Measurements from ENCODE around the gene DNAAF3. TPM values are rescaled to one million over a fixed set of nuclear protein-coding genes. Genes with fewer than 3 reads are reported as not detected.

Gene DNAAF3
- total RNA-seq, 1 donor from 2014 or later = 12.8 TPM

DNA sequence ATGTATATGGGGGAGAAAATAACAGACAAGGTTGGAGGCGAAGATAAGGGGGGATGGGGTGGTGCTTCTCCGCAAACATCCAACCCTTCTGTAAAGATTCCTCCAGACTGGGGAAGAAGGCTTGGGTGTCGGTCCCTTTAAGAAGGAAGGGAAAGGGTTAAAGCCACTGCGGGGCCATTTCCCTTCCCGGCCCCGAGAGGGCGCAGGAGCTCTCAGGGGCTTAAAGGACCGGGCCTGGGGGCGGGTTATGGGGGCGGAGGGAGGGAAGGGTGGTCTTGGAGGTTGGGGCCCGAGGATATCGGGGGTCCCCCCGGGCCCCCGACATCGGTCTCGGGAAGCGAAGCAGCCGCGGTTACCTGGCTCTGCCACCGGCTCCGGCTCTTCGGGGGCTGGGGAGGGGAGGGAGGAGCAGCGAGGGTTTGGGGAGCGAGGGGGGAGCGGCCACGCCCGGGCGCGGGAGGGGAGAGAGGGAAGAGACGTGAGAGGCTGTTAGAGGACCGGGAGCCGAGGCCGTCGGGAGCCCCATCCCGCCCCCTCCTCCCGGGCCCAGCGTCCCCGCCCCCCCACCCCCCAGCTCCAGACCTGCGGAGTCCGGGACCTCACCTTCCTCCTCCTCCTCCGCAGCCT is 20.2 kb downstream of the DNAAF3 start:
- peak overlapping the region; percentile 3 for H3K4me3 ChIP-seq
- no peak overlapping the region for H3K27ac ChIP-seq
- intact Hi-C loops (cut with DNase I) = no loop called here
- peaks cover 74% of the 10 kb centered on the region for H3K27me3 ChIP-seq (ENCODE audit: low read depth)
- no peaks in the 10 kb centered on the region for H3K9me3 ChIP-seq
- DNase-seq = no peak
- H3K4me1 ChIP-seq = peaks cover 14% of the 10 kb centered on the region
- ATAC-seq = peak in 1 of 2 donors; percentile 12
- no peaks in the 10 kb centered on the region for H3K36me3 ChIP-seq
- TF ChIP-seq, protein P1, sequence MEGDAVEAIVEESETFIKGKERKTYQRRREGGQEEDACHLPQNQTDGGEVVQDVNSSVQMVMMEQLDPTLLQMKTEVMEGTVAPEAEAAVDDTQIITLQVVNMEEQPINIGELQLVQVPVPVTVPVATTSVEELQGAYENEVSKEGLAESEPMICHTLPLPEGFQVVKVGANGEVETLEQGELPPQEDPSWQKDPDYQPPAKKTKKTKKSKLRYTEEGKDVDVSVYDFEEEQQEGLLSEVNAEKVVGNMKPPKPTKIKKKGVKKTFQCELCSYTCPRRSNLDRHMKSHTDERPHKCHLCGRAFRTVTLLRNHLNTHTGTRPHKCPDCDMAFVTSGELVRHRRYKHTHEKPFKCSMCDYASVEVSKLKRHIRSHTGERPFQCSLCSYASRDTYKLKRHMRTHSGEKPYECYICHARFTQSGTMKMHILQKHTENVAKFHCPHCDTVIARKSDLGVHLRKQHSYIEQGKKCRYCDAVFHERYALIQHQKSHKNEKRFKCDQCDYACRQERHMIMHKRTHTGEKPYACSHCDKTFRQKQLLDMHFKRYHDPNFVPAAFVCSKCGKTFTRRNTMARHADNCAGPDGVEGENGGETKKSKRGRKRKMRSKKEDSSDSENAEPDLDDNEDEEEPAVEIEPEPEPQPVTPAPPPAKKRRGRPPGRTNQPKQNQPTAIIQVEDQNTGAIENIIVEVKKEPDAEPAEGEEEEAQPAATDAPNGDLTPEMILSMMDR (IDR thresholded peaks at IDR 0.05) = no peak

DNA sequence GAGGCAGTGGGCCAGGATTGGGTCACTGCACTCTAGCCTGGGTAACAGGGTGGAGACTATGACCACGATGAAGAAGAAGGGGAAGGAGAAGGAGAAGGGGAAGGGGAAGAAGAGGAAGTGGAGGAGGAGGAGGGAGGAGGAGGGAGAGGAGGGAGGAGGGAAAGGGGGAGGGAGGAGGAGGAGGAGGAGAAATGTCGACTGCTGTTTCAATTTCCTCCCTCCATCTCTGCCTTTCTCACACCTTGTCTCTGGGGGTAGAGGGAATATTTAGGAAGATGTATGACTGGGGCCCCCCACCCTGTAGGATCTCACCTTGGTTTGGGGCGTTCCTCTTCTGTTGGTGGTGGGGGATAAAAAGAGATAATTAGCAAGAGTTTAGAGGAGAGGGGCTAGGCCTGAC is 21.2 kb downstream of the DNAAF3 start:
- Histone ChIP-seq H3K9me3 (no peaks in the 10 kb centered on the region), H3K27me3 (ENCODE audit: low read depth) (peaks cover 82% of the 10 kb centered on the region), H3K27ac (no peak overlapping the region), H3K4me3 (no peak overlapping the region), H3K4me1 (peaks cover 18% of the 10 kb centered on the region), H3K36me3 (no peaks in the 10 kb centered on the region)
- TF ChIP-seq, protein P1 (IDR thresholded peaks at IDR 0.05) = no peak
- DNase-seq (no peak), ATAC-seq (peak; percentile 27 to 39)
- intact Hi-C loops (cut with DNase I) = no loop called here

DNA sequence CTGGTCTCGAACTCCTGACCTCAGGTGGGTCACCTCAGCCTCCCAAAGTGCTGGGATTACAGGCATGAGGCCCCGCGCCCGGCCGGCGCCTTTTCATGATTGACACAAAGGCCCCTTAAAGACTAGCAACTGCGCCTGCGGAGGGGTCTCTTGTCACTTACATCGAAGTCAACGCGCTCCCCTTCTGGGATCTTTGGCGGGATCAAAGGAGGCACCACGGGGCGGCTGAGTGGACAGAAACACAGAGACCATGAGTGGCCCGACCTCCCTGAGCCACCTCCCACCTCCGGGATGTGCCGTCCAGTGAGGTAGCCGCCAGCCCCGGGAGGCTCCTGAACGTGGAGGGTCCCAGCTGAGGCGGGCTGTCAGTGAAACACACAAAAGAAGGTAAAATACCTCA is 24.7 kb downstream of the DNAAF3 start:
- ATAC-seq (no peak), DNase-seq (no peak)
- Histone ChIP-seq H3K27ac (no peak overlapping the region), H3K4me1 (peaks cover 17% of the 10 kb centered on the region), H3K9me3 (no peaks in the 10 kb centered on the region), H3K27me3 (ENCODE audit: low read depth) (peaks cover 83% of the 10 kb centered on the region), H3K4me3 (no peak overlapping the region), H3K36me3 (no peaks in the 10 kb centered on the region)
- TF ChIP-seq, protein P1 (IDR thresholded peaks at IDR 0.05) = no peak
- intact Hi-C loops (cut with DNase I) = no loop called here

DNA sequence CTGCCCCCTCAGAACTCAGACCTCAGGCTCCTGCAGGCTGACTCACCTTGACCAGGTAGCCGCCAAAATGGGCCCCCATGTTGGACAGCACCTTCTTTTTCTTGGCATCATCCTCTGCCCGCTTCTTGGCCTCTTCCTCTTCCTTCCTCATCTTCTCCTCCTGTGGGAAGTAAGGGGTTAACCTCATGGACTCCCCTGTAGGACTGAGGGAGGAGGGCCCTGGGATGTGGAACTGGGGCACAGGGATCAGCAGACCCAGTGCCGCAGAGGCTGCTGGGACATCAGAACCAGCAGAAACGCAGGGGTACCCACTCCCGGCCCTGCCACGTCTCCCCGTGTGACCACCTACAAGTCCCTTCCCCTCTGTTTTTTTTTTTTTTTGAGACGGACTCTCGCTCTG is 28.5 kb downstream of the DNAAF3 start:
- Histone ChIP-seq H3K27me3 (ENCODE audit: low read depth) (peaks cover 80% of the 10 kb centered on the region), H3K27ac (no peak overlapping the region), H3K4me1 (peaks cover 9% of the 10 kb centered on the region), H3K36me3 (no peaks in the 10 kb centered on the region), H3K4me3 (no peak overlapping the region), H3K9me3 (no peaks in the 10 kb centered on the region)
- intact Hi-C loops (cut with DNase I) = no loop called here
- no peak for ATAC-seq
- no peak for DNase-seq
- TF ChIP-seq, protein P1 (IDR thresholded peaks at IDR 0.05) = no peak

DNA sequence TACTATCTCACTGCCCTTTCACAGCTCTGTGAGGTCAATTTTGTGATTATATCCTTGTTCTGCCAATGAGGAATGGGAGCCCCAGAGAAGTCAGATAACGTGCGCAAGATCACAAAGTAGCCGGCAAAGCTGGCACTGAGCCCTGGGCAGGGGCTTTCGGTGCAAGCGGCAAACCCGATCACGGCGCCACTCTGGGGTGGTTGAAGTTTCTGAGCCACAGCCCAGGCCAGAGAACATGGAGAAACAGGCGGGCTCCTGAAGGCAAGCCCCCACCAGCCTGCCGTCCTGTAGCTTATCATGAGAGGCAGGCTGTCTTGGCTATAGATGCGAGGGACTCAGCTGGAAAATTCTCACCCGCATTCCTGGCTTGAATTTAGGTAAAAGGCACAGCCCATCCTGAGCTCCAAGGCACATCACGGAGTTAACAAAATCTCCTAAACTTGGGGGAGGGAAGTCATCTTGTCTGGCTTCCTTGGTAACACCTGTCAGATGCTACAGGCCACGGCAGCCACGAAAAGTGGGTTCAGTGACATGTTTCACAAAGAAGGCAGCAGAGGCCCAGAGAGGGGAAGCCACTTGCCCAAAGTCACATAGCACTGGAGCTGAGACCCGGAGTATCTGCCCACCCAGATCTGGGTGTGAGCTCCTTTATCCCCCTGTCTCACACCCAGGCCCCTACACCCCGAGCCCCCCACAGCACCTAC is 29.9 kb downstream of the DNAAF3 start:
- no peak overlapping the region for H3K4me3 ChIP-seq
- ATAC-seq (no peak), DNase-seq (no peak)
- no peaks in the 10 kb centered on the region for H3K9me3 ChIP-seq
- no peaks in the 10 kb centered on the region for H3K36me3 ChIP-seq
- peaks cover 7% of the 10 kb centered on the region for H3K4me1 ChIP-seq
- H3K27ac ChIP-seq = no peak overlapping the region
- peaks cover 71% of the 10 kb centered on the region for H3K27me3 ChIP-seq (ENCODE audit: low read depth)
- intact Hi-C loops (cut with DNase I) = no loop called here
- TF ChIP-seq, protein P1 (IDR thresholded peaks at IDR 0.05) = no peak
